Subcutaneous adipose tissue (tissue), 4 donors: ENCODE results near the gene YWHAH. TPM values are rescaled to one million over a fixed set of nuclear protein-coding genes. Genes with fewer than 3 reads are reported as not detected.

ENCODE experiments used
- total RNA-seq, 4 donors: library from RNA; depleted of rRNA; stranded (reverse); fragments of >200 nt; gene quantifications; one replicate each; pipeline ENCODE4 v1.1.0, GENCODE V29; 2016
- TF ChIP-seq, protein P1 (sequence below): fragments of 450-650 bp; IDR thresholded peaks from one replicate; pipeline ENCODE4 v1.5.1; 2016; ENCODE audit warnings: low read depth, mild to moderate bottlenecking, control low read depth, antibody characterized with exemption, moderate library complexity

The YWHAH gene
- total RNA-seq, 4 donors from 2014 or later = 47.7 to 99.0 (median 54.0) TPM

DNA sequence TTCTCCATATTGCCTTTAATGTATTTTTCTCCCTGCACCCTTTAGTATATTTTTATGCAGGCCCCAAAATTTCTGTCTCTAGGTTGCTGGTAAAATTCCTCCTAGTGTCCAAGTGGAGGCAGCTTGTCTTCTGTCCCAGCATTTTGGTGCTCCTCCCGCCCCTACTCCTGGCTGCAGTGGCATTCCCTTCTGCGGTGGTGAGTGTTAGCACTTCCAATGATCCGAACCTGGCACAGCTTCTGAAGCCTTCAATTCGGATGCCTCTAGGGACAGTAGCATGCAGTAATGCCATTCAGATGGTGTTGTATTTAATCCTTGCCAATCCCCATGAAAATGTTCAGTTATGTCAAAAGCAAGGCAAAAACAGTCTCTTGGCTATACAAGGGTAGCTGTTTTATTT is 5.9 kb downstream of the YWHAH start:
- TF ChIP-seq, protein P1, sequence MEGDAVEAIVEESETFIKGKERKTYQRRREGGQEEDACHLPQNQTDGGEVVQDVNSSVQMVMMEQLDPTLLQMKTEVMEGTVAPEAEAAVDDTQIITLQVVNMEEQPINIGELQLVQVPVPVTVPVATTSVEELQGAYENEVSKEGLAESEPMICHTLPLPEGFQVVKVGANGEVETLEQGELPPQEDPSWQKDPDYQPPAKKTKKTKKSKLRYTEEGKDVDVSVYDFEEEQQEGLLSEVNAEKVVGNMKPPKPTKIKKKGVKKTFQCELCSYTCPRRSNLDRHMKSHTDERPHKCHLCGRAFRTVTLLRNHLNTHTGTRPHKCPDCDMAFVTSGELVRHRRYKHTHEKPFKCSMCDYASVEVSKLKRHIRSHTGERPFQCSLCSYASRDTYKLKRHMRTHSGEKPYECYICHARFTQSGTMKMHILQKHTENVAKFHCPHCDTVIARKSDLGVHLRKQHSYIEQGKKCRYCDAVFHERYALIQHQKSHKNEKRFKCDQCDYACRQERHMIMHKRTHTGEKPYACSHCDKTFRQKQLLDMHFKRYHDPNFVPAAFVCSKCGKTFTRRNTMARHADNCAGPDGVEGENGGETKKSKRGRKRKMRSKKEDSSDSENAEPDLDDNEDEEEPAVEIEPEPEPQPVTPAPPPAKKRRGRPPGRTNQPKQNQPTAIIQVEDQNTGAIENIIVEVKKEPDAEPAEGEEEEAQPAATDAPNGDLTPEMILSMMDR = no peak

GRCh38 chr22:31951194-31952093 is 7.1 kb downstream of the YWHAH start:
- TF ChIP-seq, protein P1 = no peak

GRCh38 chr22:31952094-31952401 is 7.7 kb downstream of the YWHAH start:
- TF ChIP-seq, protein P1 = no peak

DNA sequence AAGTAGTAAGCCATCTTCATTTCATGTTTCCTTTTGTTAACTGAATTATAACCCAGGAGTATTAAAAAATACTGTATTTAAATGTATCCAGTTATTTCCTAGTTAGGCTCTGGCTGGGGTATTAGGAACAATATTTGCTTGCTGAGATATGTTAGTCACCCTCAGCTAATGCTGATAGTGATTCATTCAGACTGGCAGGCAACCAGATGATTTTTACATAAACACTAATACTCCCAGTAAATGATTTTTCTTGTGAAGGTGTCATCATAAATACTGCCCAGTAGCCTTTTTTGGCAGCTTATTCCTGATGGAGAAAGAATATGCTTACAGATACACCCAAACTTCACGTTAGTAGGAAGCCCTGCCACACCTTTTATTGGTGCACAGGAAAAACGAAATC is 8.1 kb downstream of the YWHAH start:
- TF ChIP-seq, protein P1 = no peak

- TF ChIP-seq, protein P1 = no peak
Observed at GRCh38 chr22:31953261-31953660, 8.9 kb downstream of the YWHAH start.

DNA sequence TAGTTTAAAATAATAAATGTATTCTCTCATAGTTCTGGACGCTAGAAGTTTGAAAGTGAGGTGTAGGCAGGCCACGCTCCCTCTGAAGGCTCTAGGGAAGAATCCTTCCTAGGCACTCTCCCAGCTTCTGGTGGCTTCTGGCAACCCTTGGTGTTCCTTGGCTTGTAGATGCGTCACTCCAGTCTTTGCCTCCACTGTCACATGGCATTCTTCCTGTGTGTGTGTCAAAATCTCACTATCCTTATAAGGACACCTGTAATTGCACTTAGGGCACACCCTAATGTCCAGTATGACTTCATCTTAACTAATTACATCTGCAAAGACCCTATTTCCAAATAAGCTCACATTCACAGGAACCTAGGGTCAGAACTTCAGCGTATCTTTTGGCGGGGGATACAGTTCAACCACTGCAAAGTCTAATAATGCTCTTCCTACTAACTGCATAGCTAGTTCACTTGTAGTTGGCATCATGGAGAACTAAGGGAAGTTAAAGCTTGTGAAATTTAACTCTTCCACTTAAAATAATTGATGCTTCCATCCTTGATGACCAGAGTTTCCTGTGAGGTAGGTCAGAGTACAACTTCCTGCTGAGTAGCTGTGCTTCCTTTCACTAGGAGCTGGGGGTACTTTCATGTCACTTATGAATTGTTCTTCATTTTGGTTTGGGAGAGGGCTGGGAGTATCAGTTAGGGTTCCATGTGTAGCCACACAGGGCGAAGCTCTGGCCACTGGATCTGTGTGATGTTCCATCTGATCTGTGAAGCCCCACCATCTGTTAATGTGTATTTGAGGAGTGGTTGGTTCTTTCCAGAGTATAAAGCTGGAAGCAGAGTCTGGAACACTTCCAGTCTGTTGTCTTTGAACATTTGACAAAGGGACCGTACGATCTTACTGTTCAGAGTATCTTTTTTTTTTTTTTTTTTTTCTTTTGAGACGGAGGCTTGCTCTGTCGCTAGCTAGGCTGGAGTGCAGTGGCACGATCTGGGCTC is 10.5 kb downstream of the YWHAH start:
- TF ChIP-seq, protein P1 = no peak

DNA sequence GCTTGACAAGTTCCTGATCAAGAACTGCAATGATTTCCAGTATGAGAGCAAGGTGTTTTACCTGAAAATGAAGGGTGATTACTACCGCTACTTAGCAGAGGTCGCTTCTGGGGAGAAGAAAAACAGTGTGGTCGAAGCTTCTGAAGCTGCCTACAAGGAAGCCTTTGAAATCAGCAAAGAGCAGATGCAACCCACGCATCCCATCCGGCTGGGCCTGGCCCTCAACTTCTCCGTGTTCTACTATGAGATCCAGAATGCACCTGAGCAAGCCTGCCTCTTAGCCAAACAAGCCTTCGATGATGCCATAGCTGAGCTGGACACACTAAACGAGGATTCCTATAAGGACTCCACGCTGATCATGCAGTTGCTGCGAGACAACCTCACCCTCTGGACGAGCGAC is 12.0 kb downstream of the YWHAH start:
- TF ChIP-seq, protein P1 = no peak
